NT2/D1 (cell line): ENCODE data around the gene AFAP1L2.

ENCODE experiments used
- YY1 ChIP-seq: IDR thresholded peaks from 2 replicates; pipeline ENCODE4 v1.6.1; 2011; ENCODE audit not compliant: insufficient read length, insufficient read depth
- ZNF274 ChIP-seq: IDR thresholded peaks from 2 replicates; pipeline ENCODE4 v1.6.1; 2011; ENCODE audit warnings: mild to moderate bottlenecking, low read depth, low read length

- TF ChIP-seq ZNF274 (no peak), YY1 (no peak)
Measured at GRCh38 chr10:114297136-114297705, 107.1 kb downstream of the AFAP1L2 start.
